HepG2 (cell line): ENCODE measurements around the gene SLIT3. TPM values are rescaled to one million over a fixed set of nuclear protein-coding genes. Genes with fewer than 3 reads are reported as not detected.

Experiments
- ATAC-seq: fragments of 200-7000 bp; cut with Tn5 transposase; 3 replicates; pipeline ENCODE4 v1.9.1; 2020; ENCODE audit warnings: mild to moderate bottlenecking, moderate library complexity
- BruUV-seq: library from RNA; stranded (reverse); fragments of 400-500 nt; replicated peaks from 2 replicates; lab custom pipeline; 2021; lab: Mats Ljungman, UMichigan
- CTCF ChIA-PET: fragments of 300-600 bp; formaldehyde crosslinking; extraction: SDS; loops from one replicate; lab custom pipeline; 2021; ENCODE audit warnings: low total read pairs, inconsistent platforms, low intra/inter-chr PET ratio; lab: Yijun Ruan, JAX
- POLR2A ChIA-PET: fragments of 350-600 bp; sonication (Branson Sonifier 250); formaldehyde crosslinking; loops from one replicate; lab custom pipeline; 2020; ENCODE audit warnings: antibody characterized with exemption, inconsistent platforms; lab: Yijun Ruan, JAX
- DNase-seq: peaks from one replicate; pipeline ENCODE4 v3.0.0-alpha.2; 2015; ENCODE audit warnings: low spot score
- FAIRE-seq: peaks from 3 replicates; lab custom pipeline; 2011; peaks lifted over from hg19 to GRCh38; lab: Jason Lieb, UNC
- H2AFZ ChIP-seq: one replicate; pipeline ENCODE4 v1.6.1; 2011; ENCODE audit warnings: low read length, inconsistent platforms
- H3K27ac ChIP-seq: fragments of 300-600 bp; 3 replicates; pipeline ENCODE4 v1.8.0; 2011; ENCODE audit warnings: mixed run types, mild to moderate bottlenecking, mixed read lengths, low read length, inconsistent platforms; ENCODE audit not compliant: insufficient read depth; ENCODE audit errors: extremely low read length
- H3K27me3 ChIP-seq, 2 experiments: fragments of 200-600 bp in 1 of 2; 2 replicates in 1 of 2; 3 replicates in 1 of 2; pipeline versions ENCODE4 v1.6.0 to v1.8.0; 2011; ENCODE audit warnings: low read length in 2 of 2, mild to moderate bottlenecking in 2 of 2, moderate library complexity in 2 of 2, inconsistent platforms in 1 of 2; ENCODE audit not compliant: insufficient read depth in 2 of 2, control insufficient read depth in 1 of 2
- H3K36me3 ChIP-seq, 2 experiments: fragments of 200-600 bp in 1 of 2; replicated peaks in 1 of 2; 2 replicates in 1 of 2; 3 replicates in 1 of 2; pipeline versions ENCODE4 v1.5.1 to v1.8.0; 2011; ENCODE audit warnings: low read length in 2 of 2, inconsistent platforms in 1 of 2; ENCODE audit not compliant: insufficient read depth in 2 of 2, control insufficient read depth in 1 of 2
- H3K4me1 ChIP-seq: 2 replicates; pipeline ENCODE4 v1.5.1; 2012; ENCODE audit warnings: low read length, inconsistent platforms; ENCODE audit not compliant: insufficient read depth
- H3K4me2 ChIP-seq: 2 replicates; pipeline ENCODE4 v1.6.0; 2011; ENCODE audit warnings: low read depth, low read length, inconsistent platforms
- H3K4me3 ChIP-seq, 3 experiments: fragments of 200-600 bp in 1 of 3; sonication (generic), shearing (Covaris generic) in 1 of 3; replicated peaks in 1 of 3; 2 replicates each; pipeline ENCODE4 v1.5.1; 2011 to 2016; ENCODE audit warnings: low read length in 3 of 3, inconsistent platforms in 2 of 3, low read depth in 2 of 3, mild to moderate bottlenecking in 2 of 3, control low read depth in 1 of 3, mixed read lengths in 1 of 3; ENCODE audit not compliant: insufficient read depth in 1 of 3
- H3K79me2 ChIP-seq: one replicate; pipeline ENCODE4 v1.6.1; 2011; ENCODE audit warnings: low read length, inconsistent platforms; ENCODE audit not compliant: insufficient read depth
- H3K9ac ChIP-seq: 2 replicates; pipeline ENCODE4 v1.6.0; 2011; ENCODE audit warnings: mild to moderate bottlenecking, low read depth, low read length, inconsistent platforms; ENCODE audit not compliant: insufficient read depth
- H3K9me3 ChIP-seq: 2 replicates; pipeline ENCODE4 v1.5.1; 2012; ENCODE audit warnings: mild to moderate bottlenecking, low read length
- H4K20me1 ChIP-seq: 2 replicates; pipeline ENCODE4 v1.6.0; 2011; ENCODE audit warnings: inconsistent platforms, mild to moderate bottlenecking, low read length, moderate library complexity; ENCODE audit not compliant: insufficient read depth
- DMAP1 ChIP-seq: IDR thresholded peaks from 2 replicates; pipeline ENCODE4 v1.6.1; 2016
- SNRNP70 ChIP-seq: fragments of 200-400 bp; formaldehyde crosslinking; IDR thresholded peaks from 2 replicates; pipeline ENCODE4 v1.6.1; 2017; ENCODE audit warnings: mild to moderate bottlenecking, low read depth, low read length, moderate library complexity
- ZBTB49 ChIP-seq: sonication (generic); formaldehyde crosslinking; IDR thresholded peaks from 2 replicates; pipeline ENCODE4 v1.4.0; 2020; ENCODE audit warnings: missing genetic modification reagents, borderline replicate concordance
- ZFP36 ChIP-seq: fragments of 150-350 bp; IDR thresholded peaks from 2 replicates; pipeline ENCODE4 v1.6.1; 2018; ENCODE audit warnings: borderline replicate concordance, low read length, low read depth; ENCODE audit not compliant: partially characterized antibody
- ZFP36L2 ChIP-seq: sonication (generic); formaldehyde crosslinking; IDR thresholded peaks from 2 replicates; pipeline ENCODE4 v1.4.0; 2020; ENCODE audit warnings: missing genetic modification reagents
- ZNF446 ChIP-seq: sonication (generic); formaldehyde crosslinking; IDR thresholded peaks from 2 replicates; pipeline ENCODE4 v1.5.0; 2020; ENCODE audit warnings: mild to moderate bottlenecking, missing genetic modification reagents
- ZSCAN29 ChIP-seq: sonication (generic); formaldehyde crosslinking; conservative IDR thresholded peaks from 2 replicates; pipeline ENCODE4 v1.4.0; 2020; ENCODE audit warnings: mild to moderate bottlenecking, missing genetic modification reagents
- WGBS: methylation state at CpG from one replicate; pipeline ENCODE4 v1.1.6; 2017; ENCODE audit warnings: low lambda C conversion rate; 5-methylcytosine and 5-hydroxymethylcytosine counted together
- in situ Hi-C: cut with HindIII; loops from 2 replicates; pipeline ENCODE4 v1.10.0; 2017; ENCODE audit warnings: low pct_unique_long_range_greater_than_20kb; ENCODE audit not compliant: extremely low pct_ligation_motif_present
- intact Hi-C: fragments of 100-400 bp; cut with micrococcal nuclease; formaldehyde crosslinking; loops from one replicate; pipeline ENCODE4 v1.10.0; 2022; ENCODE audit not compliant: unreplicated experiment
- polyA plus RNA-seq, 8 experiments: library from polyadenylated mRNA; depleted of rRNA in 3 of 8; stranded (reverse) in 7 of 8; unstranded in 1 of 8; fragments of >200 nt; fragmentation: Illumina TruSeq in 4 of 8; extraction: Trizol in 4 of 8; gene quantifications; 2 replicates each; pipeline versions ENCODE4 v1.2.1 to v1.2.3, GENCODE V29; 2011 to 2016; ENCODE audit warnings: low read depth in 4 of 8, missing spikeins in 1 of 8, mixed read lengths in 1 of 8; ENCODE audit not compliant: insufficient read depth in 1 of 8
- total RNA-seq, 5 experiments: library from RNA; depleted of rRNA; stranded (reverse); fragments of >200 nt; fragmentation: Illumina TruSeq; extraction: Trizol; gene quantifications; 2 replicates each; pipeline ENCODE4 v1.2.3, GENCODE V29; 2016; ENCODE audit warnings: low read depth in 1 of 5
- TF ChIP-seq, protein P1 (sequence below): sonication (generic); formaldehyde crosslinking; IDR thresholded peaks from 2 replicates; pipeline ENCODE4 v1.4.0; 2020; ENCODE audit warnings: missing genetic modification reagents, borderline replicate concordance
- TF ChIP-seq, protein P2 (sequence below): sonication (generic); formaldehyde crosslinking; IDR thresholded peaks from 2 replicates; pipeline ENCODE4 v1.4.0; 2020; ENCODE audit warnings: missing genetic modification reagents, borderline replicate concordance

SLIT3 gene
- total and polyA plus RNA-seq, 2 of the 13 experiments (the other 11 are each of a cell fraction or from before 2014, with no cell fraction given) = not detected

DNA sequence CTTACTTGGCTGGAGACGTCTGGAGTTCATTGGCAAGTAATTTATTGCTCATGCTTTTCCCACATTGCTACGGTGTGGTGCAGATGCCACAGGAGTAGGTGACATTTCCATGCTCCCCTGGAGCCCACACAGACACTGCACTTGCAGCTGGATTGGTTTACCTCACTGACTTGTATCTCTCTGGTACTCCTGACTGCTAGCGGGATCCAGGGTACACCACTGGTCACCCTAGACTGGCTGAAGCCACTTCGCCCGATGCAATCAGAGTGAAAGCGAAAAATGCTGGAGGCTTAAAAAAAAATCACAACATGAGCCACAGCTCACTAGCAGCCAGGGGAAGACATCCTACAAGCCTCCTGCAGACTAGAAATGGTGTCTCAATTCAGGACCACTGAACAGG lies 32.6 kb upstream of the SLIT3 start (continued):
- TF ChIP-seq, protein P1, sequence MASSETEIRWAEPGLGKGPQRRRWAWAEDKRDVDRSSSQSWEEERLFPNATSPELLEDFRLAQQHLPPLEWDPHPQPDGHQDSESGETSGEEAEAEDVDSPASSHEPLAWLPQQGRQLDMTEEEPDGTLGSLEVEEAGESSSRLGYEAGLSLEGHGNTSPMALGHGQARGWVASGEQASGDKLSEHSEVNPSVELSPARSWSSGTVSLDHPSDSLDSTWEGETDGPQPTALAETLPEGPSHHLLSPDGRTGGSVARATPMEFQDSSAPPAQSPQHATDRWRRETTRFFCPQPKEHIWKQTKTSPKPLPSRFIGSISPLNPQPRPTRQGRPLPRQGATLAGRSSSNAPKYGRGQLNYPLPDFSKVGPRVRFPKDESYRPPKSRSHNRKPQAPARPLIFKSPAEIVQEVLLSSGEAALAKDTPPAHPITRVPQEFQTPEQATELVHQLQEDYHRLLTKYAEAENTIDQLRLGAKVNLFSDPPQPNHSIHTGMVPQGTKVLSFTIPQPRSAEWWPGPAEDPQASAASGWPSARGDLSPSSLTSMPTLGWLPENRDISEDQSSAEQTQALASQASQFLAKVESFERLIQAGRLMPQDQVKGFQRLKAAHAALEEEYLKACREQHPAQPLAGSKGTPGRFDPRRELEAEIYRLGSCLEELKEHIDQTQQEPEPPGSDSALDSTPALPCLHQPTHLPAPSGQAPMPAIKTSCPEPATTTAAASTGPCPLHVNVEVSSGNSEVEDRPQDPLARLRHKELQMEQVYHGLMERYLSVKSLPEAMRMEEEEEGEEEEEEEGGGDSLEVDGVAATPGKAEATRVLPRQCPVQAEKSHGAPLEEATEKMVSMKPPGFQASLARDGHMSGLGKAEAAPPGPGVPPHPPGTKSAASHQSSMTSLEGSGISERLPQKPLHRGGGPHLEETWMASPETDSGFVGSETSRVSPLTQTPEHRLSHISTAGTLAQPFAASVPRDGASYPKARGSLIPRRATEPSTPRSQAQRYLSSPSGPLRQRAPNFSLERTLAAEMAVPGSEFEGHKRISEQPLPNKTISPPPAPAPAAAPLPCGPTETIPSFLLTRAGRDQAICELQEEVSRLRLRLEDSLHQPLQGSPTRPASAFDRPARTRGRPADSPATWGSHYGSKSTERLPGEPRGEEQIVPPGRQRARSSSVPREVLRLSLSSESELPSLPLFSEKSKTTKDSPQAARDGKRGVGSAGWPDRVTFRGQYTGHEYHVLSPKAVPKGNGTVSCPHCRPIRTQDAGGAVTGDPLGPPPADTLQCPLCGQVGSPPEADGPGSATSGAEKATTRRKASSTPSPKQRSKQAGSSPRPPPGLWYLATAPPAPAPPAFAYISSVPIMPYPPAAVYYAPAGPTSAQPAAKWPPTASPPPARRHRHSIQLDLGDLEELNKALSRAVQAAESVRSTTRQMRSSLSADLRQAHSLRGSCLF (CRISPR knock-in tag) = no peak

DNA sequence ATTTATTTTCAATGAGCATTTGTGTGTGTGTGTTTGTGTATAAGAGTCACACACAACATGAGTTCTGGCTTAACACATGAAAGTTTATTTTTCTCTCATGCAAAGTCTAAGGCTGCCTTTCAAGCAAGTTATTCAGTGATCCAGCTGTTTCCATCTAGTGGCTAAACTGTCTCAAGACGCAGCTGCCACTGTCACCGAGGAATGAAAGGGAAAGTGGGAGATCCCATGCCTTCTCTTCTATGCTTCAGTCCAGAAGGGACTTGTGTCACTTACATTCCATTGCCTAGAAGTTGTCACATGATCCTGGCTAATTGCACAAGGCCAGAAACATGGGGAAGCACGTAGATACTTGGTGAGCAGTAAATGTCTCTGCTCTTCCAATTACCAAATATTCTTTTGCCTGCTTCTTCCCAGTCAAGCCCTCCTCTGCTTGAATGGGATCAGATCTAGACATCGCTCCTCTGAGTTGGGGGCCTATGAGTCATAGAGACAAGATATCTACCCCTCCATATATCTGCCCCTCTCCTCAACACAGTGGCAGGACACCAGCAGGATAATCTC lies 30.4 kb upstream of the SLIT3 start:
- no TSS peak for BruUV-seq
- ATAC-seq (no peak), DNase-seq (no peak), FAIRE-seq (no peak)
- ChIA-PET POLR2A (no interaction called here), CTCF (no interaction called here)
- H3K36me3 ChIP-seq = no peaks in the 10 kb centered on the region
- in situ Hi-C loops (no loop called here), intact Hi-C loops (no loop called here)
- H3K4me2 ChIP-seq = no peak overlapping the region
- H4K20me1 ChIP-seq = no peaks in the 10 kb centered on the region
- H3K4me3 ChIP-seq = no peak overlapping the region
- no peaks in the 10 kb centered on the region for H3K9me3 ChIP-seq
- no peak overlapping the region for H2AFZ ChIP-seq
- H3K27me3 ChIP-seq = no peaks in the 10 kb centered on the region; a peak in 1 of 5 replicates
- 20% methylated on average over 4 of the region's 4 CpGs for WGBS
- no peaks in the 10 kb centered on the region for H3K79me2 ChIP-seq
- H3K4me1 ChIP-seq = no peaks in the 10 kb centered on the region
- H3K9ac ChIP-seq = no peak overlapping the region
- no peak overlapping the region for H3K27ac ChIP-seq
- TF ChIP-seq ZFP36L2 (no peak), ZNF446 (CRISPR knock-in tag) (no peak), SNRNP70 (no peak), DMAP1 (CRISPR knock-in tag) (no peak), ZSCAN29 (CRISPR knock-in tag) (no peak), ZFP36 (no peak), ZBTB49 (CRISPR knock-in tag) (no peak)
- TF ChIP-seq, protein P2, sequence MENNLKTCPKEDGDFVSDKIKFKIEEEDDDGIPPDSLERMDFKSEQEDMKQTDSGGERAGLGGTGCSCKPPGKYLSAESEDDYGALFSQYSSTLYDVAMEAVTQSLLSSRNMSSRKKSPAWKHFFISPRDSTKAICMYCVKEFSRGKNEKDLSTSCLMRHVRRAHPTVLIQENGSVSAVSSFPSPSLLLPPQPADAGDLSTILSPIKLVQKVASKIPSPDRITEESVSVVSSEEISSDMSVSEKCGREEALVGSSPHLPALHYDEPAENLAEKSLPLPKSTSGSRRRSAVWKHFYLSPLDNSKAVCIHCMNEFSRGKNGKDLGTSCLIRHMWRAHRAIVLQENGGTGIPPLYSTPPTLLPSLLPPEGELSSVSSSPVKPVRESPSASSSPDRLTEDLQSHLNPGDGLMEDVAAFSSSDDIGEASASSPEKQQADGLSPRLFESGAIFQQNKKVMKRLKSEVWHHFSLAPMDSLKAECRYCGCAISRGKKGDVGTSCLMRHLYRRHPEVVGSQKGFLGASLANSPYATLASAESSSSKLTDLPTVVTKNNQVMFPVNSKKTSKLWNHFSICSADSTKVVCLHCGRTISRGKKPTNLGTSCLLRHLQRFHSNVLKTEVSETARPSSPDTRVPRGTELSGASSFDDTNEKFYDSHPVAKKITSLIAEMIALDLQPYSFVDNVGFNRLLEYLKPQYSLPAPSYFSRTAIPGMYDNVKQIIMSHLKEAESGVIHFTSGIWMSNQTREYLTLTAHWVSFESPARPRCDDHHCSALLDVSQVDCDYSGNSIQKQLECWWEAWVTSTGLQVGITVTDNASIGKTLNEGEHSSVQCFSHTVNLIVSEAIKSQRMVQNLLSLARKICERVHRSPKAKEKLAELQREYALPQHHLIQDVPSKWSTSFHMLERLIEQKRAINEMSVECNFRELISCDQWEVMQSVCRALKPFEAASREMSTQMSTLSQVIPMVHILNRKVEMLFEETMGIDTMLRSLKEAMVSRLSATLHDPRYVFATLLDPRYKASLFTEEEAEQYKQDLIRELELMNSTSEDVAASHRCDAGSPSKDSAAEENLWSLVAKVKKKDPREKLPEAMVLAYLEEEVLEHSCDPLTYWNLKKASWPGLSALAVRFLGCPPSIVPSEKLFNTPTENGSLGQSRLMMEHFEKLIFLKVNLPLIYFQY (CRISPR knock-in tag) = no peak
